ENCODE results near the gene PLCH2.

The PLCH2 gene

DNA sequence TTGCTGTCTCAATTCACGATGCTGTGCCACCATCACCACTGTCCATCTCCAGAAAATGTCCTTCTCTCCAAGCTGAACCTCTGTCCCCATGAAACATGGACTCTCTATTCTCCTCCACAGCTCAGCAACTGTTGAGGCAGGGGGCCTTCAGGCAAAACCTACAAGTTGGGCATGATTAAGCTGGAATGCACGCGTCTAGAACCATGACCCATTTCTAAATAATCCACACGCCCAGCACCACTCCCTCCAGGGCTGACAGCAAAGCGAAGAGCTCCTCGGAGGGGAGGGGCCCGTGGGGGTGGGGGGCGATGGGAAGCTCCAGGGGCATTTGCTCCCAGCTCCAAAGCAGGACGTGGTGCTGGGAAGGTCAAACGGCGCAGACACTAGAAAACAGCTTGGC is 57.3 kb downstream of the PLCH2 start:
- no peak for DNase-seq

DNA sequence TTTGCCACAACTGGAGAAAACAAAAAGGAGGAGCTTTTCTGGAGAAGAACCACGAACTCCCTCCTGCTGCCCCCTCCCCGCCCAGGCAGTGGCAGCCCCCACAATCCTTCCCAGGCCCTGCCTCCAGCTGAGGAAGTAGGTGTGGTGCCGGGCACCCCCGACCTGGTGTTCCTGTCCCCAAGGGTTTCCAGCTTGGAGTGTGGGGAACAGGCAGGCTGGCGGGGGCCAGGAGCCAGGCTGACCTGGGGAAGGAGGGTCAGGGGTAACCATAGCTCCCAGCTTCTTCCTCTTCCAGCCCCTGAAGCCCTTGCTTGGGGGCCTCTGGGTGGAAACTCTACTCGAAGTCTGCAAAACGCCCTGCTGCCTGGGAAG is 58.2 kb downstream of the PLCH2 start:
- DNase-seq: no peak

DNA sequence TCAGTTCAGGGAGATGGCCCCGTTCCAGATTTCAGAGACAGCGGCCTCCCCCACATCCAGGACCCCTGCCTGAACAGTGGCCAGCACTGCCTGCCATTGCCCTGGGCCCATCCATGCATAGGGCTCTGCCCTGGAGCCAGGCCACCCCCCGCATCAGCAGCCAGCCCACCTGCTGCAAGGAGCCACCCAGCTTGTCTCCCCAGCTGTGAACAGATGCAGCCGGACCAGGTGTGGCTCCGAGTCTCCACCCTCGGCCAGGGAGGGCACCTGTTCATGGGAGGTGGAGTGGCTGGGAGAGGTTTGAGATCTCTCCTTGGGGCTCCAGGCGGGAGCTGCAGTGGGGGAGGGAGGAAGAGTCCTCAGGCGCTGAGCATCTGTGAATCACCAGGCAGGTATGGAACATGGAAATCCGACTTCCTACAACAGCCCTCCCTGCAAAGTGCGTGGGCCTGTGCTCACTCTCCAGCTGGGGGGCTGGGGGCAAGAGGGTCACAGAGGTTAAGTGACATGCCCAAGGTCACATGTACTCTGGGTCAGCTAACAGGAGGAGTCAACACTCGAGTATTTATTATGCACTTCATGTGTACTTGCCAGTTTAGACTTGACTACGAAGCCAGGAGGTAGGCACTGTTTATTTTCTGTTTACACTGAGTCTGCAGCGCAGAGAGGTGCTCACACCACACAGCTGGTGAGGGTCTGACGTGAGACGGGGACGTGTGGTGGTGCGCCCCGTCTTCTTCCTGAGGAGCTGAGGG is 58.8 kb downstream of the PLCH2 start:
- DNase-seq: no peak

DNA sequence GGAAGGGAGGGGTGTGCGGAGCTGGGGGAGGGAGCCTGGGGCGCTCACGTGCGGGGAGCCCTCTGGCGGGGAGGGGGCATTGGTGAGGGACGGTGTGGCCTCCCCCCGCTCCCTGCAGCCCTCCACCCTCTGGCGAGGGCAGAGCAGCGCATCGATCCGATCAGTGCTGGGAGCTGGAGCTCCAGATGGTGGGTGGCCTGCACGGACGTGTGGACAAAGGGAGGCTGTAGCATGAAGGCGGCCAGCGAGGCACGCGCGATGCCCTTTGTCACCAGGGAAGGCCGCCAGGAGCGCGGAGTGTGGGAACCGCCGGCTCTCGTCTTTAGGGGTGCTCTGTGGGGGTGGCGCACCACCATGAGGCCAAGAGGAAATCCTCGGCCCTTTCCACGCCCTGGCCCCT is 59.4 kb downstream of the PLCH2 start:
- no peak for DNase-seq

DNA sequence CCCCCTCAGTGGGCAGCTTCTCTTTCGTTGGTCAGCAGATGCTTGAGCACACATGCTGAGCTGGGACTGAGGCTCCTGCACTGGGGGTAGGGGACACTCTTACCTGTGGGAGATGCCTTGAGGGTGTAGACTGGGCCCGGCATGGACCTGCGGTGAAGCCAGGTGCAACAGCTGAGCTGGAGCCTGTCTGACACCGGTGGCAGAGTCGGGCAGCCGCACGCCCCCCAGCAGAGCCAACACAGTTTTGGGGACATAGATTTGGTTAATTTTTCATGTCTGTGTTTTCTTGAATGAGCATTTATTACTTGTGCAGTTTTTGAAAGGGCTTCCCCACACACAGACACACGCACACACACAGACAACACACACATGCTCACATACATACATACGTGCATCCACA is 59.9 kb downstream of the PLCH2 start:
- no peak for DNase-seq

DNA sequence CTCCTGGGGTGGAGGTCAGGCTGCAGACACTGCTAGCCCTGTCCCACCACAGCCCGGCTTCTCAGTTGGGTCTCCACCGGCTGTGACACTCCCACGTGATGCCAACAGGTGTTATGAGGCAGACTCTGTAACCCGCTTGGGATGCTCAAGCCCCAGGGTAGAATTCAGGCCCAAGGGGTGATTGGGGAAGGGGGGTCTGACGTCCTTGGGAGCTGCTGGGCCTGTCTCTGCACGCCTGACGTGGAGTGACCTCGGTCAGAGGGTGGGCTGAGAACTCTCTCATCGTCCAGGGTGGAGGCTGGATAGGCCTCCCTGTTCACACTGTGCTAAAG is 61.7 kb downstream of the PLCH2 start:
- no peak for DNase-seq

DNA sequence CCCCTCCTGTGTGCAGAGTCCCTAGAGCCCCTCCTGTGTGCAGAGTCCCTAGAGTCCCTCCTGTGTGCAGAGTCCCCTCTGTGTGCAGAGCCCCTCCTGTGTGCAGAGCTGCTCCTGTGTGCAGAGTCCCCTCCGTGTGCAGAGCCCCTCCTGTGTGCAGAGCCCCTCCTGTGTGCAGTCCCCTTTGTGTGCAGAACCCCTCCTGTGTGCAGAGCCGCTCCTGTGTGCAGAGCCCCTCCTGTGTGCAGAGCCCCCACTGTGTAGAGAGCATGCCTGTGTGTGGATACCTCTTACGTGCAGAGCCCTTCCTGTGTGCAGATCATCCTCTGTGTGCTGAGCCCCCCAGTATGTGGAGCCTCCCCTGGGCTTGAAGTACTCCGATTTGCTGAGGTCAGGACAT is 62.3 kb downstream of the PLCH2 start:
- DNase-seq: no peak

DNA sequence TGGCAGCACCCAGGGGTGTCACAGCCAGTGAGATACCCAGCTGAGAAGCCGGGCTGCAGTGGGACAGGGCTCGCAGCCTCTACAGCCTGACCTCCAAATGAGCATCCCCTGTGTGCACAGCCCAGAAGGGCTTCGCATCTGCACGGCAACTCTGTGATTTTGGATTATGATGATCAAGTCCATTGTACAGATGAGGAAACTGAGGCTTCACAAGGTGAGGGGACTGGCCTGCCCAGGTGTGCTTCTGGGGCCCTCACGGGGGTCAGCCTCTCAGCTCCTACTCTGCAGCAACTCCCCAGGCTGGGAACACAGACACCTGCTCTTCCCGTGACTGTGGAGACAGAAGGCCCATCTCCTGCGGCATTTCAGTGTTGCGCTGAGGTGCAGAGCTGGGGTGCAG is 62.8 kb downstream of the PLCH2 start:
- no peak for DNase-seq

DNA sequence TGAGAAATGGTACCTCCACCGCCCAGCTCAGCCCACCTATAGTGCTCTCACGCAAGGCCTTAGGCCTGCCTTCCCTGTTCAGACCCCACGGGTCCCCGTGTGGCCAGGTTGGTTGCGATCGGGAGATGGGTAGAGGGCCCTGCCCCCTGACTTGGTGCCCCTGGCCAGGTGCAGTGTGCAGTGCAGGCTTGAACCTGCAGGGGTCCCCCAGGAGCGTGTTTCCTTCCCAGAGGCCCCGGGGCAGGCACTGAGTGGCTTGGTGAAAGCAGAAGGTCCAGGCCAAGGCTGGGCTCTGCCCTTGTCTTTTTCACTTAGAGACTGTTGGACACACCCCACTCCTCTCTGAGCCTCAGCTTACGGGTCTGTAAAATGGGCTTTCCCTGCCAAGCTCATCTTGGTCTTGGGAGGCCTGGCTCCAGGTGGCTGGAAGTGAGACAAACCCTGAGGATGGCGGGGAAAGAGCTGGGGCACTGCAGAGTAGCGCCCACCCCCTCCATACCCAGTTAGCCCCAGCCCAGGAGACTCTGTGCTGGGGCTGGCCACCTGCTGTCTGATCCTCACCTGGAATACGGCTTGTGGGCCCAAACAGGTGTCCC is 63.3 kb downstream of the PLCH2 start:
- DNase-seq: peak; percentile 73

DNA sequence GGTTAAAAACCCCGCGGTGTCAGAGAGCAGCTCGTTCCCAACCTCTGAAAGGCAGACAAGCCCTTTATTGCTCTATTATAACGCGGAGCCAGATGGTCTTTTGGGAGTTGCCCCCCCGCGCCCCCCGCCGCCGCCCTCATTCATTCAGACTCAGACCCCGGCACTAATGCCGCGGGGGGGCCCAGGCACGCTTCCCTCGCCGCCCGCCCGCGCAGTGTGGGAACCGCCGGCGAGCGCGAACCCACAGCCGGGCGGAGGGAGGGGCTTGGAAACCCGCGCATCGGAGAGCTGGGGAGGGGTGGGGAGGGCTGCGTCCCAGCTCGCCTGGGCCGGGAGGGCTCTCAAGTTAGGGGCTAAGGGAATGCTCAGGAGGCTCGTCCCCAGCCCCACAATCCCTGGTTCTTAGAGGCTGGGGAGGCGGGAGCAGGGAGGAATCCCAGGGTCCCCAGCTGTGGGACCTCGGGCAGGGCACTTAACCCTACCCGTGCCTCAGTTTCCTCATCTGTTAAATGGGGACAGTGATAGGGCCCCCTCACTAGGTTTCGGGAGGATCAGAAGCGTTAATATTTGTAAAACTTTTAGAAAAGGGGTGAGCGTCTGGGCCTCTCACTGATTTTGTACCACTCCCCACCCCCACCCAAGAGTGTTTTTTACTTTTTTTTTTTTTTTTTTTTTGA is 64.9 kb downstream of the PLCH2 start:
- DNase-seq: peak; percentile 65

DNA sequence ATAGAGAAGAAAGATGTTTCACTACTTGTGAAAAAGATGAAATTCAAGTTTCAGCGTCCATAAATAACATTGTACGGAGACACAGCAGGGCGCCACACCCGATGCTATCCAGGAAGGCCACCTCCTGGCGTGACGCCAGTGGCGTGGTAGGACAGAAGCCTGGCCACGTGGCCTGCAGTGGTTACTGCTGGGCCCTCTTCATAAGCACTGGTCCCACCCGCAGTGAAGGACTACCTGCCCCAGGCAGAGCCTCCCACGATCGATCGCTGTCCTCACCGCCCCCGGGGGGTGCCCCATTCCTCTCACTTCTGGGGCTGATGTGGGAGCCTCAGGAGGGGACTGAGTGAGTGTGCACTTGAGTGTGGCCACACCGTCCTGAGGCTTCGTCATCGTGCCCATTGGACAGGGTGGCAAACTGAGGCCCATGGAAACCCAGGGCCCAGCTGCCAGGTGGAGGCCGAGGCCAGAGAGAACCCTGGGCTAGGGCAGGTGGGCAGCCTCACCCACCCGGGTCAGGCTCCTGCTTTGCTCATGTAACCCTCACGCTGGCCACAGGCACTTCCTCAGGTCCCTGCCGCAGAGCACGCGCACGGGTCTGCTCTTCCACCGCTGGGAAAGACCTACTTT is 65.6 kb downstream of the PLCH2 start:
- DNase-seq: no peak

DNA sequence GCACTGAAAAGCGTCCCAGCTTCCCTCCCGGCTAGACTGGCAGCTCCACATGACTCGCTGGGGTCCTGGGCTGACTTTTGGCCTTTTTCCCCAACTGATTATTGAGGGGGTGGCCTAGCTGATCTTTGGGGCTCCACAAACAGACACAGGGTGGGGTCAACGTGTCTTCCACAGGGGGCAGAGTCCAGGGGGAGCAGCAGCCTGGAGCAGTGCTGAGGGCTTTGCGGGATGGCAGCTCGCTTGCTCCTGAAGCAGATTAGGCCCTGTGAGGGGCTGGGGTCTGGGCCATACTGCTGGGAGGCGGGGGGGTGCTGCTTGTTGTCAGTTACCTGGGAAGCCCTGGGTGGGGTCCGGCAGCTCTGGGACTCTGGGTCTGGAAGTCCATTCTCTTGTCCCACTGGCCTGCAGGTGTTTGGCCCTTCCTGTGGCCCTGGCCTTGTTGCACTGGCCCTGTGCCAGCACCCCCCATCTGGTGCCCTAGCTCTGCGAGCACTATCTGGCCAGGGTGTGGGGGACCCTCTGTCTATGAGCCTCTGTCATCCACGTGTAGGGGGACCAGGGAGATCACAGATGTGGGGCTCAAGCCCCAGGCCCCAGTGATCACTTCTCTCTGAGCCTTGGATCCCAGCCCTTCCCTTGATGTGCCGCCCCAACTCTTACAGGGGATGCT is 66.3 kb downstream of the PLCH2 start:
- DNase-seq: peak; percentile 62

DNA sequence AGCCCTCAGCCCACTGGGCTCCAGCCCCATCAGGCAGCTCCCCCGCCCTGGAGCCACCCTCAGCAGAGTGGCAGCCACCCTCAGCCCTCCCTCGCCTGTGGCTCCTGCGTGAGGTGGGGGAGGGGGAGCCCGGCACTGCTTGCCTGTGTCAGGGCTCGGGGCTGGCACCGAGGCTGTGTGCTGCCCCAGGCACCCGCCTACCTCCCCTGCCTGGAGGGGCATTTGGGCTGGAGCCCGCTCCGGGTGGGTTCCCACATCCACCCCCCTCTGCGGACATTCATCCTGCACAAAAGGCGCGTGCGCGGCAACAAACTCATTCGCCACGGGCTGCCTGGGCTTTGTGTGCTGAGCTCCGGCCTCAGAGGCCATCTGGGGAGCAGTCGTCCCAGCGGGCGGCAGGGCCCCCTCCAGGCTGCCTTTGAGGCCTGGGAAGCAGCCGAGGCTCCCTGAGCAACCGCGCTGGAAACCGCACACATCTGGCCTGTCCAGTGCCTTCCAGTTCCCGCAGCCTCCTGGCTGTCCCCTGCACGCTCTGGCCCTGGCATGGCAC is 67.5 kb downstream of the PLCH2 start:
- peak; percentile 74 for DNase-seq

DNA sequence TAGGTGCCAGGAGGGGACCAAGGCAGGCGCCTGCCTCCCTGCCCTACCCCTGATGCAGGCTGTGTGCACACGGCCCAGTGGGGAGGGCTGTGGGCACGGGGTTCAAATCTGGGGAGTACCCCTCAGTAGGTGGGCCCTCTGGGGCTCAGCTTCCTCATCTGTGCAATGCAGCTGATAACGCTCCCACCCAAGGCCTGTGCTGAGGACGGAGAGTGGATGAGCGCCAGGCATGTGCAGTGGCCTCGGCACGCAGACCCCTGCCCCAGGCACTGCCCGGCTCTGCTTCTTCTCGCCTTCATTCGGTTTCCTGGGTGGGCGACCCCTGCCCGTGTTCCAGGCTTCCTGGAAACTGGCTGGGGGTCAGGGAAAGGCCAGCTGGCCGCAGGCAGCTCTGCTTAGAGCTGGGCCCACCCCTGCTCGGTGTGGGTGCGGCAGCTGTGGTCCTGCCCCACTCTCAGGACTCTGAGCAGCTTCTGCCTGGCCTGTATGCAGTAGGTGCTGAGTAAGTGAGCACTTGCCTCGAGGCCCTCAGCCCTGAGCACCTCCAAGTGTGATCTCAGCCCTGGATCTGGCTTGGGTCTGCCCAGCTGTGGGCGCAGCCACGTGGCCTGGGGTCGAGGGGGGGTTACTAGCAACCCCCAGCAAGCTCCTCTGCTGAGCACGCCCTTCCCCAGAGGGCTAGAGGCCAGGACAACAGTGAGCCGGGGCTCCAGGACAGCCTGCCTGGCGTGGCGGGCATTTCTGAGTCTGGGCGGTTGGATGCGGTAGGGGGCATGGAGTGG is 68.2 kb downstream of the PLCH2 start:
- no peak for DNase-seq

DNA sequence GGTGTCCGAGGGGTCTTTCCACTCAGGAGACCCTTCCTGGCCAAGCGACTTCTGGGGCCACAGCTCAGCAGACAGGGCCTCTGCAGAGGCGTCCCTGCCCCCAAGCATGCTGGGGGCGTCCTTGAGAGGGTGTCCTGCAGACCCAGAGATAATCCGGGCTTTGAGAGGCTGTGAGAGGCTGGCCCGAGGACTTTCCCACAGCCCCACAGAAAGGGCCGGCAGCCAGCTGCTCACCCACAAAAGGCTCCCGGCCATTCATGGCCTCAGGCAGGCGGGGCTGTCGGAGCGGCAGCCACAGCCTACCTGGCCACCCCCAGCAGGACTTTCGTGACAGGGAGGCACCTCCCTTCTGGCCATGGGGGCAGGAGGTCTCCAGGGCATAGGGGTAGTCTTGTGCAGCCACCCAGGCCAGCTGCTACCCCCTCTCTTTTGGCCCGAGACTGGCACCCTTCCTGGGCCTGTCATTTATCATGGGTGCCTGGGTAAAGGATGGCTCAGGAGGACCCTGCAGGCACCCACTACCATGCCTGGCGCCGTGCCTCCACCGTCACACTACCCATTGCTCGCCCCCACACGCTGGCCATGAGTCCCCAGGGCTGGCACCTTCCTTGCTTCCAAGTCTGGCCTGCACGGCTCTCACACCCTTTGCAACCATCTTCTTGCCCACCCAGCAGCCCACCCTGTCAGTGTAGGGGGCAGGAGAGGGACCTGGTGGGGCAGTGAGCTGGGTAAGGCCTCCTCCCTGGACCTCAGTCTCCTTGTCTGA is 69.0 kb downstream of the PLCH2 start:
- DNase-seq: no peak

DNA sequence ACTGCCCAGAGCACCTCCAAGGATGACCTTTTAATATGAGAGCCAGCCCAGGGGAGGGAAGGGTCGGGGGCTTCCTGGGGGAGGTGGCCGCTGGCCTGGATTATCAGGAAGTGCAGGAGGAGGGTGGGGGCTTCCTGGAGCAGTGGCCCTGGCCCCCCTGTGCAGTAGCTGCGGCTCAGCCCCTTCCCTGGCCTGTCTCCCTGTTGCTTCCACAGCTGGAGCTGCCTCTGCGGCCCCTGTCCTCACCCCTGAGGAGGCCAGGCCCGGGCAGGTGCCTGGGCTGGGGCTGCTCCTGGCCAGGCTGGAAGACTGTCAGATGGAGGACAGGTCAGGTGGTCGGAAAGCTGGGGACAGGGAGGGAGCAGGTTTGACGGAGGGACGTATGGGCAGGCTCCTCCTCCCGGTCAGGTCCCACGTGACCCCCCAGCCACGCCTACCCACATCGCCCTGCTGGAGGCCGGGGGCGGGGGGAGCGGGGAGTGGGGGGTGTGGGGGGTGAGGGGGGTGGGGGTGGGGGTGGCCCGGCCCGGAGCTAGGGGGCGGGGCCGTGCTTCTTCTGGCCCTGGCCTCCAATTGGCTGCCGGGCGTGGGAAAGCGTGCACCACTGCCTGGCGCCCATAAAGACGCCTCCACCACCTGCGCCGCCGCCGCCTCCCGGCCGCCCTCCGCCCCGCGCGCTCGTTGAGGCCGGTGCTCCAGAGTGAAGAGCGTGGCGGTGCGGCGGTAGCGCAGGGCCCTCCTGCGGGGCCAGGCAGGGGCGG is 69.8 kb downstream of the PLCH2 start:
- DNase-seq: peak; percentile 90

DNA sequence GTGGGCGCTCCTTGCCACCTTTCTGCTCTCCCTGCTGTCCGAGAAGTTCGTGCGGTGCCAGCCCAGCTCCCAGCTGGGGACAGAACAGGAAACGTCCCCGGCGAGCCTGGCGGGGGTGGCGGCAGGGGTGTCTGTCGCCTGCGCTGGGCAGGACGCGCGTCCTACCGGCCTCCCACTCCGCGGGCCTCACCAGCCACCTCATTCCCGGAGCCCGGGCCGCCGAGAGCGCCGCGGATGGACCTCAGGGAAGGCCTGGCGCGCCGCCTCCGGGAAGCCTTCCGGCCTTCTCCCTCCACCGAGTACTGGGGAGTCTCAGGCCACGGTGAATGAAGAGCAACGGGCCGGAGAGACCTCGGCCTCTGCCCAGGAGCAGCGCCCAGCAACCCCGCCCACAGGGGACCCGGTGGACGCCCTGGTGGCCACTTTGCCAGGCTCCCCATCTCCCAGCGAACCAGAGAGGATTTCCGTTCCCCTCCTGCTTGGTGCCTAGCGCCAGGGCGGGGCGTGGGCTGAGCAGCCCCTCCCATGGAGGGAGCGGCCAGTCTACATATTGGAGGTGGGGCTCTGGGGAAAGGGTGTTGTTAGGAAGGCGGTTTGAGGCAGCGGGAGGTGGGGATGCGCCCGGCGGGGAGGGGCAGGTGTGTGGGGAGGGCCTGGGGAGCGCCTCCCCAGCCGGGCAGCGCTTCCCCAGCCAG is 70.6 kb downstream of the PLCH2 start:
- peak; percentile 88 for DNase-seq

DNA sequence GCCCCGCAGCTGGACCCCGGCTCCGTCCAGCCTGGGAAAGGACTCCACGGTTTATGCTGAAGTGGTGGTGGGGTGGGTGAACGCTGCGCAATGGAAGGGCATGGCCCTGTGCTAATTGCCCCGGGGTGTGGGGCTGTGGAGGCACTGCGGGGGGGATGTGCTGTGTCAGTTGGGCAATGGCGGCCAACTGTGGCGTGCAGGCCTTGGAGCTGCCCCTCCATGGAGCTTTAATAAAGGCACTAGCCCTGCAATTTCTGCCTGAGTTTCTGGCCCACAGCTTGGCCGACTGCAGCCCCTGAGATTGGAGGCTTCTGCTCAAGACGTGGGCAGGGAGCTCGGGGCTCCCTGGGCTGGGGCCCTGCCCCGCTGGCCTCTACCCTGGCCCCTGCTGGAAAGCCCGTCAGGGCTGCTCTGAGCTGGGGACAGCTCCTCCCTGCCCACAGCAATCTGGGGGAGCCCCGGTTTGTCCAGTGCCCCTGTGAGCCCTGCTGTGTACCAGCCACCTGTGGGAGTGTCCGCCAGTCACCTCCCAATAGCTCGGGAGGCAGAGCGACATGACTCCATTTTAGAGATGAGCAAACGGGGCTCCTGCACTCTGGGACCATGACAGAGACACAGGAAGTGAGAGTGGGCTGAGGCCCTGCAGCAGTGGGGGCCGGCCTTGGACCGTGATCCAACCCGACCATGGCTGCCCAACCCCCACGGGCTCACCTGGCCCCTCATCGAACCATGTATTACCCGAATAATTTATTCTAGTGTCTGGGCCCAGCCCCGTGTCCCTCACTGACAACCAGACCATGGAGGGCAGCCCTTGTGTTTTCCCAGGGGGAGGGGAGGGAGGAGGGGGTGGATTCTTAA is 71.3 kb downstream of the PLCH2 start:
- no peak for DNase-seq

DNA sequence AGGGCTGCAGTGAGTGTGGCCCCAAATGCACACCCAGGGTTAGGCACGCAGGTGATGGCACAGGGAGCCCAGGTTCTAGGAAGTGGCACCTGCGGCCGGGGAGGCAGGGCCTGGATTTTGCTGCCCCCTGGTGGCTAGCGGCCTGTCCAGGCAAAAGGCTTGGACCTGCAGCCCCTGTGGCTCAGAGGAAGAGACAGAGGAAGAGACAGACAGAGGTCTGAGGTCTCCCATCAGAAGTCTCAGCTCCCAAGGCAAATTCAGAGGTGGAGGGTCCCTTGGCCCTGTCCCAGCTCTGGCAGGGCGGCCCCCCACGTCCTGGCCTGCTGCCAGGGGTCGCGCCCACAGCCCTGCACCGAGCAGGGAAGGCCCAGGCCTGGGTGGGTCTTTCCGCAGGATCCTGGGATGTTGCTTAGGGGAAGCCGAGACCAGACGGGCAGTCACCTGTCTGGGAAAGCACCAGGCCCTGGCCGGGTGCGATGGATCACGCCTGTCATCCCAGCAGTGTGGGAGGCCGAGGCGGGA is 72.0 kb downstream of the PLCH2 start:
- DNase-seq: peak; percentile 95

Data from activated CD8-positive, alpha-beta memory T cell treated with anti-CD3 and anti-CD28 coated beads for 24 hours (primary cell).